ACHN (cell line): Measurements from ENCODE around the gene PRKCH.
A peak's percentile ranks its signal among the peaks of the same experiment; 100 is the strongest.
"Not testable (repeated sequence)": the region's sequence is repeated elsewhere in the genome, so short reads cannot be mapped to it uniquely, and the experiment has no call there.

ENCODE experiments used
- DNase-seq: peaks from one replicate; pipeline ENCODE4 v3.0.0-alpha.2; 2015
- in situ Hi-C: cut with HindIII; loops from 2 replicates; pipeline ENCODE4 v1.10.0; 2017; ENCODE audit warnings: low sequenced_read_pairs, low pct_ligation_motif_present, low pct_unique_long_range_greater_than_20kb

The PRKCH gene

GRCh38 chr14:61521773-61522172, 200.4 kb downstream of the PRKCH start:
- in situ Hi-C loops, result no loop called here
- no peak for DNase-seq

DNA sequence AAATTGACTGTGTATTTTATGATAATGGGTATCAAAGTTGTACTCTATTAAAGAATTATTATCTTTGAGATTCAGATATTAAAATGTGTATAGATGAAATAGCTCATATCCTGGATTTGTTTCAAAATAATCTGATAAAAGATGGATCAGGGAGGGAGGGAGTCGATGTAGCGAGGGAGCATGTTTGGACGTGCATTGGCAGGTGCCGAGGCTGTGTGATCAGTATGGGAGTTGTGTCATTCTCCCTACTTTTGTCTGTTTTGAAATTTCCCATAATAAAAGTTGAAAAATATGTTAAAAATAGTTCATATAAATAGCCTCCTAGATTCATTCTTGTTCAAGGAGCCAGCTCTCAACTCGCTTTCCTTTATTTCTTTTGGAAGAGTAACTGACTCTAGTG, 202.4 kb downstream of the PRKCH start:
- DNase-seq, result no peak
- in situ Hi-C loops, result no loop called here

GRCh38 chr14:61524211-61524806, 202.9 kb downstream of the PRKCH start:
- peak; percentile 96 for DNase-seq
- in situ Hi-C loops, result no loop called here

- in situ Hi-C loops, result no loop called here
- DNase-seq, result peak; percentile 50
Observed at GRCh38 chr14:61524936-61525292, 203.5 kb downstream of the PRKCH start.

- peak; percentile 86 for DNase-seq
- in situ Hi-C loops, result no loop called here
Observed at GRCh38 chr14:61525293-61526011, 204.1 kb downstream of the PRKCH start.

DNA sequence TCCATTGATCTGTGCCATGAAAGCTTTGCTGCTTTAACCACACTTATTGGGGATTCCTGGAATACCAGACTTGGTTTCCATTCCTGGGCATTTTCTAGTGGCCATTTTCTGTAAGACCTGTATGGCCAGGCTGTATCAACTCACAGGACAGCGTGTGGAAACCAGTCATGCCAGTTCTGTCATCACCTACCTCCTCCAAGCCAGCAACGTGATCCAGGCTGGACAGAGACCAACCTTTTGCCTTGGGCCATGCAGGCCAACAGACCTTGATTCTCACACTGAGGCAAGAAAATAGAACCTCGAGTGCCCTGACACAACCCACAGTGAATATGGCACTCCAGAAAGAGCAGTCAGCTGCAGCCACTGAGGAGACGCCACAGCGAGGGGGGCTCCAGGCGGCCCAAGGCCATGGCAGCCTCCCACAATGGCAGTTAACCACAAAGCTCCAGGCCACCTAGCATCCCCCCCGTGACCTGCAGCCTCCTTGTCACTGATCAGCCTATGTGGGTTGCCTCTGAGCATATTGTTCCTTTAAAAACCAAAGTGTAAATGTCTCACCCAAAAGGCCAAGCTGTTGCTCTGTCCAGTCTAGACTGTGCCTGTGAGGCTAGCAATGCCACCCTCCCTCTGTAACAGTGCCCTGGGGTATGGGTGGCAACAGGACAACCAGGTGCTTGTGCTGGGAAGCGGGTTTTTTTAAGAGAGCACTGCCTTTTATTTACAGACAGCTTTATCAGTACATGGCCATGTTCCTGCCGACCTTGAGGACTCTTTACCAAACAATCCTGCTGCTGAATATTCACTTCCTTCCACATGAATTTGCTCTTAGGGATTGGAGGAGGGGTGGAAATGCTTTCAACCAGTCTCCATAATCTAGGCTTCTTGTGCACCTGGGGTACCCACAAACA, 205.3 kb downstream of the PRKCH start:
- no peak for DNase-seq
- in situ Hi-C loops, result no loop called here

DNA sequence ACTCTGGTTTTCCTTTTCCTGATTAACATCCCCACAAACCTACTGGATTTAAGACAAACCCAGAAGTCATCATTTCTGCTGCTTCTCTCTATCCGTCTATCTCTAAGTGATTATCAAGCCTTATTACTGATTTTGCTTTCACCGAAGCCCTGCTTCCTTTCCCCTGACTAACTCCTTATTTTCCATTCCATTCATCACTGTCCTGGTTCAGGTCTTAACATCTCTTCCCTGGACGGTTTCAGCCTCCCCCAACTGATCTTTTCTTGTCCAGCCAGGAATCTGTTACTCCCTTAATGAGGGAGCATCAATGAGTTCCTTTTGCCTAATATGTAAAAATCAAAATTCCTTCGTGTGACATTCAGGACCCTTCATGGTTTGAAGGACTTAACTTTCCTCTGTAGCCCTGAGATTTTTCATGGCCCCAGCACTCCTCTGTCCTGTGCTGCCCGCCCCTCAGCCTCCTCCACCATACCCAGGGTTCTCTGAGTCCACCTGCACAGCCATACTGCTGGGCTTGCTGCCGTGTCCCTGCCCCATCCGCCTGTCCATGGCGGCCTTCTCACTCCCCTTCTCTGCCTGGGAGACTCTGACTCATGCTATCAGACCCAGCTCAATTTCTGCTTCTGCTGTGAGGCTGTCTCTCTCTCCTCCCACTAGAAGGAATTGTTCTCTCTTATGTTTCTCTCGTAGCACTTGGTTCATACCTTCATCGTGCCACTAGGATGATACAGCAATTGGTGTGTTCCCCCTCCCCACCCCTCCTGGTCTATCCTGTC, 206.1 kb downstream of the PRKCH start:
- in situ Hi-C loops, result no loop called here
- DNase-seq, result peak; percentile 81

DNA sequence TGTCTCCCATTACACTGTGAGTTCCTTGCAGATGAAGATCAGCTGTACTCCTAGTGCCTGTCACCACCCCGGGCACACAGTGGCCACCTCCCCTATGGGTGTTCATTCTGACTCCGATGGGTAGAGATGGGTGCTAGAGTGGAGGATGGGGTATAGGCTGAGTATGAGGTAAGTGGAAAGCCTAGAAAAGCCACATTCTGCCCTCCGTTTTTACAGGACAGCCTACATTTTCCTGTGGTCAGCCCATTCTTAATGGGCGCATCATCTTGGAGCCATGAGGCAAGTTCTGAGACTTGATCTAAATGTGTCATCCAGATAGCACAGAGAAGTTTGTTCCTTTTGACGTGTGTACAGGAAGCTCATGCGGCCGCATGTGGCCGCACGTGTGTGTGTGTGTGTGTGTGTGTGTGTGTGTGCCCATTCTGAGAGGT, 207.2 kb downstream of the PRKCH start:
- peak; percentile 32 for DNase-seq

GRCh38 chr14:61529360-61529759, 208.0 kb downstream of the PRKCH start:
- in situ Hi-C loops, DNase-seq: not testable (repeated sequence)

More for the DNA sequence above, 207.2 kb downstream of the PRKCH start:
- in situ Hi-C loops, result no loop called here

- in situ Hi-C loops, result no loop called here
- DNase-seq, result no peak
Observed at GRCh38 chr14:61530296-61530695, 208.9 kb downstream of the PRKCH start.

GRCh38 chr14:61530896-61531295, 209.5 kb downstream of the PRKCH start:
- no peak for DNase-seq
- in situ Hi-C loops, result no loop called here

DNA sequence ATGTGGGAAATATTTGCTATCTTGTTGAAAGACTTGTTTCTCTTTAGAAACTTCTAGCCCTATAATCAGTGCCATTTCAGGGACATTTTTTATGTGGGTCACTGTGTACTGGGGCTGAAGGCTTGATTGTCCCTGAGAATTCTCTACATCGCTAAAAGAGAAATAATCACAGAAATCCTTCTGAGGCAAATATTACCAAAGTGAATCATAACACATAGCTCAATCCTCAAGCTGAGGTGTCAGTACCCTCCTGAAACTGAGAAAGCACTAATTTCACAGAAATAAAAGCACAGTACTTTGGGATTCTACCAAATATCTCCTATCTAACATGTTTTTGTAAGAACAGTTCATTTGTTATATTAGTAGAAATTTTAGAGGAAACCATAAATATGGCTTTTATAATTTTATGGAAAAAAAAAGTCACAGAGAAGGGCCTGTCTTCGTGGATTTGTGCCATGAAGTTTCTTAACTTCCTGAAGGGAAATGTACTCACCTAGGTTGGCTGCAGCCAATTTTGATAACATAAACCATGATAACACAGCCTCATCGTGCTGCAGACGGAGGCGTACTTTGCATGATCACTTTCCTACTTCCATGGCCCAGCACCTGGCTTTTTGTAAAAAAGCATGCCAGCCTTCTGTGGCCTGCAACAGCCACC, 210.2 kb downstream of the PRKCH start:
- in situ Hi-C loops, result no loop called here

DNA sequence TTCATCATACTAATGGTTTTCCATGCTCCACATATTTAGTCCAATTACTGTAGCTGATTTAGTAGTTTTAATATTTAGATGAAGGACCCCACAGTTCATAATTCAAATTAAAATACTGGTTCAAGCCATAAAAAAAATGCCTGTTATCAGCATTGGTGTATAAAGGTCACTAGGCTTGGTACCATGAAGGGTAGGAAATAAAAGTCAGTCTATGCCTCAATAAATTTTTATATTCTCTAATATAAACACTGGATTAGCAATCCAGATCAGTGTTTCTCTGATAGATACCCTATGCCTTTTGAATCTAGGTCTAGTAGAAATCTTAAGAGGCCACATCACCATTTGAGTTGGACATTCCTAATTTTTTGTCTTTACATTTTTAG, 210.7 kb downstream of the PRKCH start:
- in situ Hi-C loops, result no loop called here
- no peak for DNase-seq

More for the DNA sequence above, 210.2 kb downstream of the PRKCH start:
- DNase-seq, result no peak

- DNase-seq, result no peak
- in situ Hi-C loops, result no loop called here
Observed at GRCh38 chr14:61532763-61533162, 211.4 kb downstream of the PRKCH start.

- in situ Hi-C loops, result no loop called here
- DNase-seq, result no peak
Observed at GRCh38 chr14:61533513-61534255, 212.3 kb downstream of the PRKCH start.

DNA sequence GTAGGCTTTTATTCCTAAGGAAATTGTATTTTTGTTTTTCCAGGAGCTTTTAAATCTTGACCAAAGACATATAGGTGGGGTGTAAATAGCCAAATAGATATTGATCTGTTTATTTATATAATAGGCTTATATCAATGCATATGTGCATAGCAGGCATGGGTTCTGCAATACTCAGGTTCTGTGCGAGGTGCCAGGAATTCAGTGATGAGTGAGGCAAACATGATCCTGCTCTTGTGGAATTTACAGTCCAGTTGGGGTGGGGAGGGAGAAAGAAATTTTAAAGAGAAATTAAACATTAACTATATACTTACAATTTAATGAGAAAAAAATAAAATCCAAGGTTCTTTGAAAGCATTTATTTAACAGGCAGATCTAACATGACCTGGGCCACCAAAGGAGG, 213.7 kb downstream of the PRKCH start:
- in situ Hi-C loops, result no loop called here
- no peak for DNase-seq

DNA sequence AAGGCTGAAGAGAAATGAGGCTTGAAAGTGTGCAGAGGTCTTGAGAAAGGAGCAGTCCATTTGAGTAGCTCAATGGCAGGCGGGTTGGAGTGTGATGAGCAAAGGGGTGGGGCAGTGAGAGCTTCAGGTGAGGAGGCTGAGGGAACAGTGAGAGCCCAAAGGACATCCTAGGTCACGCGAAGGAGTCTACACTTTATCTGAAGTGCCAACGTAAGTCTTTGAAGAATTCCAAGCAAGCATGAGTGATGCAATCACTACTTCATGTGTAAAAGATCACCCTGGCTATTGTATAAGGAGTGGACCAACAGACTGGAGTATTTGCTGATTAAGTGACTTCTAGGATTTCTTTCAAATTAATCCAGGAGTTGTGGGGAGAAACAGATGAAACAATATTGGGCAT, 214.1 kb downstream of the PRKCH start:
- in situ Hi-C loops, result no loop called here
- DNase-seq, result no peak
